PC-3 (cell line): Measurements from ENCODE around the gene SEPTIN5.

Source experiments
- EZH2 ChIP-seq: fragments of 300-600 bp; sonication (generic); IDR thresholded peaks from one replicate; pipeline ENCODE4 v1.6.1; 2017; ENCODE audit warnings: antibody characterized with exemption, mild to moderate bottlenecking, low read length; ENCODE audit not compliant: unreplicated experiment
- EZH2phosphoT487 ChIP-seq: fragments of 300-600 bp; sonication (generic); IDR thresholded peaks from 2 replicates; pipeline ENCODE4 v1.6.1; 2018; ENCODE audit warnings: mild to moderate bottlenecking, antibody characterized with exemption, low read length, borderline replicate concordance
- TF ChIP-seq, protein P1 (sequence below): fragments of 300-600 bp; sonication (generic); conservative IDR thresholded peaks from 2 replicates; pipeline ENCODE4 v1.5.1; 2017; ENCODE audit warnings: antibody characterized with exemption, low read depth, mild to moderate bottlenecking, low read length

DNA sequence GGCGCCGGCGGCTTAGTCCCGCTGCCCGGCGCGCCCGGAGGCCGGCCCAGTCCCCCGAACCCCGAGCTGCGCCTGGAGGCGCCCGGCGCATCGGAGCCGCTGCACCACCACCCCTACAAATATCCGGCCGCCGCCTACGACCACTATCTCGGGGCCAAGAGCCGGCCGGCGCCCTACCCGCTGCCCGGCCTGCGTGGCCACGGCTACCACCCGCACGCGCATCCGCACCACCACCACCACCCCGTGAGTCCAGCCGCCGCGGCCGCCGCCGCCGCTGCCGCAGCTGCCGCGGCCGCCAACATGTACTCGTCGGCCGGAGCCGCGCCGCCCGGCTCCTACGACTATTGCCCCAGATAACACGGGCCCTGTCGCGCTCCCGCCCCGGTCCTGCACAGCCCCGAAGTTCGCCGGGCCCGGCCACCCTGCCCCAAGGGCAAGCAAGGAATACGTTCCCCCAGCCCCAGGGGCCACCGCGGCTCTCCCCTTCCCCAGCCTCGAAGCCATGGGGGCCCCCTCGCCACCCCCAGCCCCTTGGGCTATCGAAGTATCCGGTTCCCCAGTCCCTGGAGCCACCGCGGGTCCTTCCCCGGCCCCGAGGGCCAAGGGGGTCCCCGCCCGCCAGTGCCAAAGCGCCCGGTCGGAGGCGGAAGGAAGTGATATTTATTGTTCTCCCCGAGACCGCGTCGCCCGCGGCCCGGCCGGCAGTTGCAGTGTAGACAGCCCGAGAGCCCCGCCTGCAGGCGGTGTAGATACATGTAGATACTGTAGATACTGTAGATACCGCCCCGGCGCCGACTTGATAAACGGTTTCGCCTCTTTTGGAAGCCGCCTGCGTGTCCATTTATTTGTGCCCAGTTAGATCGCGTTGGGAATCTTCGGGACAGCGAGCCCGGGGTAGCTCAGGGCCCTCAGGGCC lies 52.5 kb downstream of the SEPTIN5 start:
- TF ChIP-seq, protein P1, sequence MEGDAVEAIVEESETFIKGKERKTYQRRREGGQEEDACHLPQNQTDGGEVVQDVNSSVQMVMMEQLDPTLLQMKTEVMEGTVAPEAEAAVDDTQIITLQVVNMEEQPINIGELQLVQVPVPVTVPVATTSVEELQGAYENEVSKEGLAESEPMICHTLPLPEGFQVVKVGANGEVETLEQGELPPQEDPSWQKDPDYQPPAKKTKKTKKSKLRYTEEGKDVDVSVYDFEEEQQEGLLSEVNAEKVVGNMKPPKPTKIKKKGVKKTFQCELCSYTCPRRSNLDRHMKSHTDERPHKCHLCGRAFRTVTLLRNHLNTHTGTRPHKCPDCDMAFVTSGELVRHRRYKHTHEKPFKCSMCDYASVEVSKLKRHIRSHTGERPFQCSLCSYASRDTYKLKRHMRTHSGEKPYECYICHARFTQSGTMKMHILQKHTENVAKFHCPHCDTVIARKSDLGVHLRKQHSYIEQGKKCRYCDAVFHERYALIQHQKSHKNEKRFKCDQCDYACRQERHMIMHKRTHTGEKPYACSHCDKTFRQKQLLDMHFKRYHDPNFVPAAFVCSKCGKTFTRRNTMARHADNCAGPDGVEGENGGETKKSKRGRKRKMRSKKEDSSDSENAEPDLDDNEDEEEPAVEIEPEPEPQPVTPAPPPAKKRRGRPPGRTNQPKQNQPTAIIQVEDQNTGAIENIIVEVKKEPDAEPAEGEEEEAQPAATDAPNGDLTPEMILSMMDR: no peak
- TF ChIP-seq EZH2phosphoT487 (no peak), EZH2 (no peak)
